Astrocyte (in vitro differentiated cells and primary cell): ENCODE measurements around the gene PRLHR. TPM values are rescaled to one million over a fixed set of nuclear protein-coding genes. Genes with fewer than 3 reads are reported as not detected.

Experiments used
- DNase-seq: peaks from one replicate; pipeline ENCODE4 v3.0.0-alpha.2; 2010; ENCODE audit warnings: low read depth
- FAIRE-seq: peaks from 2 replicates; lab custom pipeline; 2011; peaks lifted over from hg19 to GRCh38; lab: Jason Lieb, UNC
- H2AFZ ChIP-seq: 2 replicates; pipeline ENCODE4 v1.6.0; 2012; ENCODE audit warnings: low read depth, low read length, inconsistent platforms
- H3K27ac ChIP-seq: 2 replicates; pipeline ENCODE4 v1.5.1; 2011; ENCODE audit warnings: low read depth, low read length, inconsistent platforms
- H3K27me3 ChIP-seq: 2 replicates; pipeline ENCODE4 v1.6.0; 2011; ENCODE audit warnings: low read length, inconsistent platforms; ENCODE audit not compliant: insufficient read depth
- H3K36me3 ChIP-seq: 2 replicates; pipeline ENCODE4 v1.5.1; 2011; ENCODE audit warnings: low read length, inconsistent platforms; ENCODE audit not compliant: insufficient read depth
- H3K4me1 ChIP-seq: 2 replicates; pipeline ENCODE4 v1.5.1; 2011; ENCODE audit warnings: low read length, inconsistent platforms; ENCODE audit not compliant: insufficient read depth
- H3K4me2 ChIP-seq: 2 replicates; pipeline ENCODE4 v1.6.0; 2012; ENCODE audit warnings: low read length, inconsistent platforms
- H3K4me3 ChIP-seq: 2 replicates; pipeline ENCODE4 v1.5.1; 2011; ENCODE audit warnings: low read depth, mild to moderate bottlenecking, low read length, inconsistent platforms; ENCODE audit not compliant: insufficient read depth
- H3K79me2 ChIP-seq: 2 replicates; pipeline ENCODE4 v1.6.0; 2012; ENCODE audit warnings: mild to moderate bottlenecking, low read length, inconsistent platforms; ENCODE audit not compliant: insufficient read depth
- H3K9ac ChIP-seq: 2 replicates; pipeline ENCODE4 v1.6.0; 2012; ENCODE audit warnings: mild to moderate bottlenecking, low read length, inconsistent platforms
- H3K9me3 ChIP-seq: 2 replicates; pipeline ENCODE4 v1.5.1; 2012; ENCODE audit warnings: low read depth, mild to moderate bottlenecking, low read length, inconsistent platforms; ENCODE audit not compliant: insufficient read depth
- H4K20me1 ChIP-seq: 2 replicates; pipeline ENCODE4 v1.6.0; 2012; ENCODE audit warnings: low read length, inconsistent platforms; ENCODE audit not compliant: insufficient read depth
- H3K27ac Mint-ChIP-seq: one replicate; pipeline ENCODE4 v1.8.0; 2021; ENCODE audit warnings: mild to moderate bottlenecking, mixed read lengths; ENCODE audit not compliant: unreplicated experiment
- H3K27me3 Mint-ChIP-seq: one replicate; pipeline ENCODE4 v1.8.0; 2021; ENCODE audit warnings: low read depth, mixed read lengths; ENCODE audit not compliant: unreplicated experiment
- H3K36me3 Mint-ChIP-seq: one replicate; pipeline ENCODE4 v1.8.0; 2021; ENCODE audit warnings: low read depth, mixed read lengths; ENCODE audit not compliant: unreplicated experiment
- H3K4me1 Mint-ChIP-seq: one replicate; pipeline ENCODE4 v1.8.0; 2021; ENCODE audit warnings: low read depth, mixed read lengths; ENCODE audit not compliant: unreplicated experiment
- H3K4me3 Mint-ChIP-seq: one replicate; pipeline ENCODE4 v1.8.0; 2021; ENCODE audit warnings: mild to moderate bottlenecking, moderate library complexity, mixed read lengths; ENCODE audit not compliant: unreplicated experiment
- H3K9me3 Mint-ChIP-seq: one replicate; pipeline ENCODE4 v1.8.0; 2021; ENCODE audit warnings: mild to moderate bottlenecking, mixed read lengths; ENCODE audit not compliant: unreplicated experiment
- CTCF ChIP-seq: IDR thresholded peaks from 2 replicates; pipeline ENCODE4 v1.5.1; 2011; ENCODE audit warnings: low read depth, mild to moderate bottlenecking, inconsistent platforms, low read length, moderate library complexity; ENCODE audit not compliant: insufficient read depth
- EZH2 ChIP-seq: IDR thresholded peaks from 2 replicates; pipeline ENCODE4 v1.6.1; 2012; ENCODE audit warnings: mild to moderate bottlenecking, low read length, inconsistent platforms; ENCODE audit not compliant: insufficient read depth
- total RNA-seq: library from RNA; stranded (reverse); gene quantifications from 2 replicates; pipeline ENCODE4 v1.2.1, GENCODE V29; 2021

Gene PRLHR
- total RNA-seq, 1 donor from 2014 or later, result not detected

GRCh38 chr10:118568327-118568848 is 27.1 kb downstream of the PRLHR start:
- Mint-ChIP-seq H3K4me3 (no peak overlapping the region), H3K27me3 (peaks cover 22% of the 10 kb centered on the region), H3K9me3 (no peaks in the 10 kb centered on the region), H3K36me3 (no peaks in the 10 kb centered on the region), H3K27ac (no peak overlapping the region), H3K4me1 (peaks cover 7% of the 10 kb centered on the region)
- Histone ChIP-seq H3K4me2 (peak overlapping the region; percentile 68), H3K27me3 (peaks cover 4% of the 10 kb centered on the region), H3K4me1 (no peaks in the 10 kb centered on the region), H4K20me1 (no peaks in the 10 kb centered on the region), H2AFZ (peak overlapping the region; percentile 34), H3K79me2 (no peaks in the 10 kb centered on the region), H3K9me3 (no peaks in the 10 kb centered on the region), H3K9ac (peak overlapping the region; percentile 8), H3K36me3 (no peaks in the 10 kb centered on the region), H3K27ac (no peak overlapping the region), H3K4me3 (no peak overlapping the region)
- TF ChIP-seq CTCF (peak; percentile 65), EZH2 (no peak)
- FAIRE-seq (peak; percentile 41), DNase-seq (no peak)

GRCh38 chr10:118567701-118568248 is 27.7 kb downstream of the PRLHR start:
- H3K27me3 ChIP-seq, result peaks cover 4% of the 10 kb centered on the region
- H3K4me3 Mint-ChIP-seq, result no peak overlapping the region
- H3K27me3 Mint-ChIP-seq, result peaks cover 20% of the 10 kb centered on the region

More at GRCh38 chr10:118567701-118568248, 27.7 kb downstream of the PRLHR start:
- FAIRE-seq, result no peak
- Histone ChIP-seq H4K20me1 (no peaks in the 10 kb centered on the region), H3K9ac (no peak overlapping the region), H3K4me1 (no peaks in the 10 kb centered on the region), H3K9me3 (no peaks in the 10 kb centered on the region), H3K4me3 (no peak overlapping the region), H3K79me2 (no peaks in the 10 kb centered on the region), H3K4me2 (no peak overlapping the region), H3K27ac (no peak overlapping the region), H3K36me3 (no peaks in the 10 kb centered on the region), H2AFZ (no peak overlapping the region)
- no peak for TF ChIP-seq EZH2
- no peak for TF ChIP-seq CTCF
- no peaks in the 10 kb centered on the region for H3K36me3 Mint-ChIP-seq
- DNase-seq, result no peak
- peaks cover 7% of the 10 kb centered on the region for H3K4me1 Mint-ChIP-seq
- no peaks in the 10 kb centered on the region for H3K9me3 Mint-ChIP-seq
- H3K27ac Mint-ChIP-seq, result no peak overlapping the region
